Mesendoderm (in vitro differentiated cells): ENCODE data around the gene FOXD3.

Experiments used
- DNase-seq: peaks from one replicate; pipeline ENCODE4 v3.0.0; 2013
- H2AK5ac ChIP-seq: 2 replicates; pipeline ENCODE4 v1.6.1; 2013; ENCODE audit warnings: low read length, inconsistent platforms
- H2BK120ac ChIP-seq: 2 replicates; pipeline ENCODE4 v1.6.1; 2013; ENCODE audit warnings: low read depth, mild to moderate bottlenecking, low read length, moderate library complexity, mixed read lengths
- H2BK15ac ChIP-seq: replicated peaks from 2 replicates; pipeline ENCODE4 v1.6.1; 2013; ENCODE audit warnings: low read depth, mild to moderate bottlenecking, moderate library complexity
- H2BK5ac ChIP-seq: 2 replicates; pipeline ENCODE4 v1.6.1; 2013; ENCODE audit warnings: low read length, inconsistent platforms
- H3K18ac ChIP-seq: 2 replicates; pipeline ENCODE4 v1.6.1; 2013; ENCODE audit warnings: mild to moderate bottlenecking, low read length, mixed read lengths
- H3K23ac ChIP-seq: one replicate; pipeline ENCODE4 v1.6.1; 2013; ENCODE audit warnings: low read length
- H3K27ac ChIP-seq: 2 replicates; pipeline ENCODE4 v1.5.1; 2013; ENCODE audit warnings: low read depth, mild to moderate bottlenecking, inconsistent platforms, low read length, moderate library complexity
- H3K27me3 ChIP-seq: 2 replicates; pipeline ENCODE4 v1.6.1; 2013; ENCODE audit warnings: low read length, control low read depth, mild to moderate bottlenecking, inconsistent platforms; ENCODE audit not compliant: insufficient read depth, poor library complexity
- H3K36me3 ChIP-seq: 2 replicates; pipeline ENCODE4 v1.6.1; 2013; ENCODE audit warnings: low read length, inconsistent platforms; ENCODE audit not compliant: control insufficient read depth, insufficient read depth
- H3K4ac ChIP-seq: one replicate; pipeline ENCODE4 v1.6.1; 2013; ENCODE audit warnings: low read depth, mild to moderate bottlenecking, low read length, moderate library complexity
- H3K4me1 ChIP-seq: 2 replicates; pipeline ENCODE4 v1.6.1; 2013; ENCODE audit warnings: low read depth, low read length, inconsistent platforms; ENCODE audit not compliant: control insufficient read depth
- H3K4me2 ChIP-seq: 2 replicates; pipeline ENCODE4 v1.6.1; 2013; ENCODE audit warnings: low read length
- H3K4me3 ChIP-seq: 2 replicates; pipeline ENCODE4 v1.5.1; 2013; ENCODE audit warnings: mild to moderate bottlenecking, low read length
- H3K56ac ChIP-seq: one replicate; pipeline ENCODE4 v1.6.1; 2013; ENCODE audit warnings: low read length
- H3K79me1 ChIP-seq: 2 replicates; pipeline ENCODE4 v1.6.1; 2013; ENCODE audit warnings: low read length, inconsistent platforms
- H3K79me2 ChIP-seq: 2 replicates; pipeline ENCODE4 v1.6.1; 2013; ENCODE audit warnings: mild to moderate bottlenecking, low read length; ENCODE audit not compliant: control insufficient read depth, insufficient read depth
- H3K9ac ChIP-seq: 2 replicates; pipeline ENCODE4 v1.6.1; 2013; ENCODE audit warnings: low read length, inconsistent platforms
- H4K5ac ChIP-seq: one replicate; pipeline ENCODE4 v1.6.1; 2013; ENCODE audit warnings: low read length
- H4K8ac ChIP-seq: one replicate; pipeline ENCODE4 v1.6.1; 2013; ENCODE audit warnings: low read depth, mild to moderate bottlenecking, control low read depth, low read length, moderate library complexity
- WGBS: extraction: QIAGEN DNeasy Blood & Tissue Kit; methylation state at CpG from one replicate; pipeline ENCODE4 v1.1.7; 2013; ENCODE audit warnings: low lambda C conversion rate, missing lambda C conversion rate; ENCODE audit not compliant: insufficient coverage; ENCODE audit errors: extremely low coverage; 5-methylcytosine and 5-hydroxymethylcytosine counted together

The FOXD3 gene

GRCh38 chr1:63305043-63305442, 17.3 kb upstream of the FOXD3 start:
- no peak overlapping the region for H4K8ac ChIP-seq
- H3K79me2 ChIP-seq, result no peaks in the 10 kb centered on the region
- no peaks in the 10 kb centered on the region for H3K4me1 ChIP-seq
- no peaks in the 10 kb centered on the region for H3K27me3 ChIP-seq
- H4K5ac ChIP-seq, result no peak overlapping the region
- H3K56ac ChIP-seq, result no peak overlapping the region
- no peaks in the 10 kb centered on the region for H3K36me3 ChIP-seq
- no peak overlapping the region for H2AK5ac ChIP-seq
- no peaks in the 10 kb centered on the region for H3K79me1 ChIP-seq
- DNase-seq, result no peak
- H3K4me3 ChIP-seq, result no peak overlapping the region
- H3K9ac ChIP-seq, result no peak overlapping the region
- H3K27ac ChIP-seq, result no peak overlapping the region
- H2BK15ac ChIP-seq, result no peak overlapping the region
- no peak overlapping the region for H3K23ac ChIP-seq
- H3K4ac ChIP-seq, result no peak overlapping the region
- no peak overlapping the region for H2BK5ac ChIP-seq
- no peak overlapping the region for H3K18ac ChIP-seq
- no peak overlapping the region for H3K4me2 ChIP-seq
- H2BK120ac ChIP-seq, result no peak overlapping the region

DNA sequence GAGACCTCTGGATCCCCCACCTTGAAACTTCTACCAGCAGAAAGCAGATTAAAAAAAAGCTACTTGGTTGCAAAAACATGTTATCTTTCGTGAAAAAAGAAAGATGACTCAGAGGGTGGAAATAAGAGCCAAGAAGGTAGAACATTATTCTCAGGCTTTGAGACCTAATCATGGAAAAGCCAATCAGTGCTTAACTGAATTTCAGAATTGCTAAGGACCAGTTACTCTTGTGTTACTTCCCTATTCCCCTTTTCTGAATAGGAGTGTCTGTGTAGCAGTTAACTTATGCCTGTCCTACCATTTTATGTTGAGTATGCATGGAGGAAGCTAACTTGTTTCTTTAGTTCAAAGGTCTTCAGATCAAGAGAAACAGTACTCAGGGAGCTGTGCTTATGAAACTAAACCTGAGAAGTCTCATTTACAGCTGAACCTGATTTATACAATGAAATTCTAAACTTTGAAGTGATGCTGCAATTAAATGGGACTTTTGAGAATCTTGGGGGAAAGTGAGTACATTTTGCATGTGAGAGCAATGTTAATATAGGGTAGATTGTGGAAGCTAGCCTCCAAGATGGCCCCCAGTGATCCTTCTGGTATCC, 15.1 kb upstream of the FOXD3 start:
- Histone ChIP-seq H3K79me1 (no peaks in the 10 kb centered on the region), H3K79me2 (no peaks in the 10 kb centered on the region), H3K4me2 (no peak overlapping the region), H3K9ac (no peak overlapping the region), H2BK120ac (no peak overlapping the region), H2AK5ac (no peak overlapping the region), H3K4me3 (no peak overlapping the region), H3K36me3 (no peaks in the 10 kb centered on the region), H3K27me3 (no peaks in the 10 kb centered on the region), H3K4me1 (no peaks in the 10 kb centered on the region), H3K27ac (no peak overlapping the region), H2BK15ac (no peak overlapping the region), H3K23ac (no peak overlapping the region), H2BK5ac (no peak overlapping the region), H3K4ac (no peak overlapping the region), H3K18ac (no peak overlapping the region), H4K8ac (no peak overlapping the region), H4K5ac (no peak overlapping the region), H3K56ac (no peak overlapping the region)
- WGBS, result no CpG with 5 or more reads among the region's 1 CpG
- DNase-seq, result no peak

- Histone ChIP-seq H2BK5ac (no peak overlapping the region), H3K27ac (no peak overlapping the region), H2AK5ac (no peak overlapping the region), H3K79me1 (no peaks in the 10 kb centered on the region), H3K4me2 (no peak overlapping the region), H3K9ac (no peak overlapping the region), H3K36me3 (no peaks in the 10 kb centered on the region), H3K23ac (no peak overlapping the region), H2BK120ac (no peak overlapping the region), H3K4me3 (no peak overlapping the region), H3K79me2 (no peaks in the 10 kb centered on the region), H3K4ac (no peak overlapping the region), H4K5ac (no peak overlapping the region), H3K4me1 (peaks cover 2% of the 10 kb centered on the region), H3K56ac (no peak overlapping the region), H2BK15ac (no peak overlapping the region), H3K27me3 (peaks cover 34% of the 10 kb centered on the region), H3K18ac (no peak overlapping the region), H4K8ac (no peak overlapping the region)
- DNase-seq, result no peak
- no CpG with 5 or more reads among the region's 24 CpGs for WGBS
Measured at GRCh38 chr1:63316598-63316983, 5.8 kb upstream of the FOXD3 start.

DNA sequence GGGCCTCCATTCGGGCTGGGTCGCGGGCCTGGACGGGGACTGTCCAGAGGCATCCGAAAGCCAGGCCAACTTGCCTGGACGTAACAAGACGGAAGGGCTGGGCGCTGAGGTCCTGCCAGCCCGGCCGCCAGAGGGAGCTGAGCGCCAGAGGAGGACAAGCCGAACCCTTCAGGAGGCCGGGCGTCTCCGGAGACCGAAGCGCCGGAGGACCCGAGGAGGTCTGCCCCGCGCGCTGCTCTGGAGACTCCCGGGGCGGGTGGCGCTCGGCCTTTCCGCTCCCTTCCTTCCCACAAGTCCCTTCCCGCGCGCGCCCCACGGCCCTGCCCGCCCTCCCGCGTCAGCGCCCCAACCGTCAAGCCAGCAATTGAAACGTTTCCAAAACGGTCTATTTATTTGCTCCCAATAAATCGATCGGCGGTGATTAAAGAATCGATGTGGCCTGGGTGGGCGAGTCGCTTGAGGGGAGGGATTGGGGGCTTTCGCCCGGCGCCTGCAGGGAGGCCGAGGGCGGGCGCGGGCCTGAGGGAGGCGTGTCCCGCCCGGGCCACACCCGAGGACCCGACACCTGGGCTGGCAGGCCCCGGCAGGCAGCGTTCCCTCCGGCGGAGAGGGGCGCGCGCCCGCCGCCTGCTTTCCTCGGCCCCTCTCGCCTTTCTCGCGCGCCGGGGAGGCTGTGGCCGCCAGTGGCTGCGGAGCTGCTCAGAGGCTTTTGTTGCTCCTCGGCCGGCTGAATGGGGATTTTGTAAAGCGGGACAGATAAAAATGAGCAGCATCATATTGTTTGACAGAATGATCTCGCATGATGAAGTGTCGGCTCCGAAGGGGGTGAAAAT, 5.2 kb upstream of the FOXD3 start:
- H2AK5ac ChIP-seq, result no peak overlapping the region
- peaks cover 34% of the 10 kb centered on the region for H3K27me3 ChIP-seq
- no peak overlapping the region for H3K23ac ChIP-seq
- H3K4me2 ChIP-seq, result peak overlapping the region; percentile 68
- H3K9ac ChIP-seq, result peak overlapping the region; percentile 38
- H3K56ac ChIP-seq, result peak overlapping the region; percentile 71
- peaks cover 2% of the 10 kb centered on the region for H3K4me1 ChIP-seq
- H3K36me3 ChIP-seq, result no peaks in the 10 kb centered on the region
- no peak overlapping the region for H2BK120ac ChIP-seq
- H3K4ac ChIP-seq, result no peak overlapping the region
- peak; percentile 94 for DNase-seq
- no peak overlapping the region for H4K5ac ChIP-seq
- WGBS, result no CpG with 5 or more reads among the region's 80 CpGs
- no peaks in the 10 kb centered on the region for H3K79me2 ChIP-seq
- no peak overlapping the region for H4K8ac ChIP-seq
- no peaks in the 10 kb centered on the region for H3K79me1 ChIP-seq
- H3K27ac ChIP-seq, result no peak overlapping the region
- no peak overlapping the region for H3K18ac ChIP-seq
- H2BK5ac ChIP-seq, result no peak overlapping the region
- peak overlapping the region; percentile 35 for H3K4me3 ChIP-seq
- H2BK15ac ChIP-seq, result no peak overlapping the region

GRCh38 chr1:63317817-63318152, 4.6 kb upstream of the FOXD3 start:
- Histone ChIP-seq H2BK5ac (no peak overlapping the region), H2BK15ac (no peak overlapping the region)
- WGBS, result no CpG with 5 or more reads among the region's 14 CpGs

More at GRCh38 chr1:63317817-63318152, 4.6 kb upstream of the FOXD3 start:
- Histone ChIP-seq H4K5ac (no peak overlapping the region), H3K23ac (no peak overlapping the region), H3K56ac (no peak overlapping the region), H3K4me3 (no peak overlapping the region), H2BK120ac (no peak overlapping the region), H3K79me1 (no peaks in the 10 kb centered on the region), H2AK5ac (no peak overlapping the region), H3K79me2 (no peaks in the 10 kb centered on the region), H3K18ac (no peak overlapping the region), H3K27me3 (peaks cover 37% of the 10 kb centered on the region), H3K4me2 (peak overlapping the region; percentile 68), H4K8ac (no peak overlapping the region), H3K4me1 (peaks cover 2% of the 10 kb centered on the region), H3K27ac (no peak overlapping the region), H3K36me3 (no peaks in the 10 kb centered on the region), H3K4ac (no peak overlapping the region), H3K9ac (peak overlapping the region; percentile 2)
- no peak for DNase-seq
